Fibroblast of pulmonary artery (primary cell): ENCODE results near the gene GLCCI1.

ENCODE experiments used
- DNase-seq: peaks from one replicate; pipeline ENCODE4 v3.0.0-alpha.2; 2010; ENCODE audit warnings: low read depth
- H3K4me3 ChIP-seq: replicated peaks from 2 replicates; pipeline ENCODE4 v1.5.1; 2011; ENCODE audit warnings: low read depth, mild to moderate bottlenecking, control low read depth, low read length, moderate library complexity
- CTCF ChIP-seq: IDR thresholded peaks from 2 replicates; pipeline ENCODE4 v1.5.1; 2011; ENCODE audit warnings: mild to moderate bottlenecking, control low read depth, low read length, inconsistent platforms; ENCODE audit errors: missing control alignments

GLCCI1 gene

GRCh38 chr7:8065356-8065813 is 96.8 kb downstream of the GLCCI1 start:
- peak; percentile 80 for DNase-seq
- TF ChIP-seq CTCF = no peak

GRCh38 chr7:8068892-8069686 is 100.5 kb downstream of the GLCCI1 start:
- no peak for TF ChIP-seq CTCF
- DNase-seq = no peak
- no peak overlapping the region for H3K4me3 ChIP-seq

More at GRCh38 chr7:8065356-8065813, 96.8 kb downstream of the GLCCI1 start:
- no peak overlapping the region for H3K4me3 ChIP-seq

GRCh38 chr7:8070451-8071180 is 102.0 kb downstream of the GLCCI1 start:
- no peak for DNase-seq
- TF ChIP-seq CTCF = no peak
- H3K4me3 ChIP-seq = no peak overlapping the region

DNA sequence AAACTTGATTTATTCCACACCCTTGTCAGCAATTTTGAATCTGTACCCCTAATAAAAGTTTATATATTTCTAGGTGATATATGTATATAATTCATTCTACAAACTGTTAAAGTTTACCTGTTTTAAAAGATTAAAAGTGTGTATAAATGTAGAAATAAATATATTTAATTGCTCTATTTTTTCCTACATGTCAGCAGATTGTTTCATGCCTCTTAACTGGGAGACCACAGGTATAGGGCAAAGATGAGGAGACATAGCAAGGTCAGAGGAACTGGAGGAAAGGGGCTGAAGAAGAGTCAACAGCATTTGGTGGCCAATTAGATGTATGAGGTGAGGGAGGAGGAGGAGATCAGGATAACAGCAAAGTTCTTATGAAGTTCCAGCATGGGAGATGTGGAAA is 109.8 kb downstream of the GLCCI1 start:
- no peak overlapping the region for H3K4me3 ChIP-seq
- DNase-seq = no peak
- no peak for TF ChIP-seq CTCF

DNA sequence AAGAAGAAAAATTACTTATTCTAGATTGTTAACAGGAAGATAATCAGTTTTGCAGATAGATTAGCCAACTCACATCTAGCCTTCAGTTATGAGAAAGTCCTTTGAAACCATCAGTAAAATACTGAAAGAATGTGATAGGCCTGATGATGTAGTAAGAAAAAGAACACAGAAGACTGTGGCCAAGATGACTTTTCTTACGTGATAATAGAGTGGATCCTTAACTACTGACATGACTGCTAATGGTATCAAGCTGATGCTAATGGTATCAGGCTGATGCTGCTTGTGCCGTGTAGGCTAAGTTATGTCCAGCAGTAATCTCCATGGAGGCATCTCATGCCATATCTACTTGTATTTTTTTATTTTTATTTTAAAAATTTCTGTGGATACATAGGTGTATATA is 114.2 kb downstream of the GLCCI1 start:
- no peak for TF ChIP-seq CTCF
- no peak overlapping the region for H3K4me3 ChIP-seq
- DNase-seq = no peak

DNA sequence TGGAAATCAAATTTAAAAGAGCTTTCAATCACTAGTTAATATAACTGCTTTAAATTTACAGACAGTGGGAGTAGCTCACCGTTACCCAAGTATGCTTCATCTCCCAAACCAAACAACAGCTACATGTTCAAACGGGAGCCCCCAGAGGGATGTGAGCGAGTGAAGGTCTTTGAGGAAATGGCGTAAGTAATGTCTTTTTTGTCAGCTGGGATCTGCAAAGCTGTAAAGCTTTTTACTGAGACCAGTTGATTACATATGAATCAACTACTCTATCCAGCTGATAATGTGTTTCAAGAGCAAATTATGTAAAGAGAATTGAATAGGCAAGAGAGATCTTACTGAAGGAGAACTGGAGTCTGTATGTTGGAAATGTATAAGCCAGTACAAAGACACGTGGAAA is 116.2 kb downstream of the GLCCI1 start:
- TF ChIP-seq CTCF = no peak
- H3K4me3 ChIP-seq = no peak overlapping the region
- DNase-seq = no peak
